NCI-H526 (cell line): Measurements from ENCODE around the gene UQCRC2.
"Not testable (repeated sequence)": the region's sequence is repeated elsewhere in the genome, so short reads cannot be mapped to it uniquely, and the experiment has no call there.

Experiments
- DNase-seq, 2 experiments: peaks; one replicate each; lab custom pipeline; 2025; lab: John Stamatoyannopoulos, UW

UQCRC2 gene

GRCh38 chr16:22010902-22011301 is 57.7 kb downstream of the UQCRC2 start:
- DNase-seq, result no peak

GRCh38 chr16:22012241-22012640 is 59.1 kb downstream of the UQCRC2 start:
- DNase-seq, result no peak

DNA sequence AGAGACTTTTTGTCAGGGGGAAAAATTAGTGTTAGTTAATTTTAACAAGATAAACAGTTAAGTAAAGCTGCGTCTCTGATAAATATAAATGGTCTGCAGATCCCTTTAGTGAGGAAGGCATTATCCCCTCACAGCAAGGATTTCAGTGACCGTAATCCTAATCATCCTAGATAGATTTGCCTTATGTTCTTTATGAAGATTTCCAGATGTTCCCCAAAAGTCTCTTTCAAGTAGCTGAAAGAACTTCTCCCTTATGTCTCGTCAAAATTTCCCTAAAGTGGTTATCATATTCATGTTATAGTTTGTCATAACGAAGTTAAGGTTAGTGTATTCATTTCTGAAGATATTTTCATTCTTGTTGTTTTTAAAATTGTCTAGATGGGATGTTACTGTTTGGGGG is 60.3 kb downstream of the UQCRC2 start:
- DNase-seq, result no peak

GRCh38 chr16:22014271-22014873 is 61.2 kb downstream of the UQCRC2 start:
- DNase-seq, result no peak

DNA sequence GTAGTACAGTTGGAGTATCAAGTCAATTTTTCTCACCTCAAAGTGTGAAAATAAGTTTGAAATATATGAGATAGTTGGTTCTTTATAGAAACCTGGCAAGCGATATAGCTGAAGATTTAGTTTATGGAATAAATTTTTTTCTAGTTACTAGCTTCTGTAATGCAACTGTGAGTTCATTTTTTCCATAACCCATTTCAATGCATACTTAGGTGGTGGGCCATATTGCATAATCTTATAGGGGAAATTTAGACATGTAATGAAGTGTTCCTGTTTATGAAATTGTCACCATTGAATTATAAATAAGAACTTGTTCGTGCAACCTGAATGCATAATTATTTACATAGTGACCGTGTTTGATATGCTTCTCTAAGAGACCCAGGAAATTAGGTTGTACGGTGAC is 63.8 kb downstream of the UQCRC2 start:
- DNase-seq, result no peak

DNA sequence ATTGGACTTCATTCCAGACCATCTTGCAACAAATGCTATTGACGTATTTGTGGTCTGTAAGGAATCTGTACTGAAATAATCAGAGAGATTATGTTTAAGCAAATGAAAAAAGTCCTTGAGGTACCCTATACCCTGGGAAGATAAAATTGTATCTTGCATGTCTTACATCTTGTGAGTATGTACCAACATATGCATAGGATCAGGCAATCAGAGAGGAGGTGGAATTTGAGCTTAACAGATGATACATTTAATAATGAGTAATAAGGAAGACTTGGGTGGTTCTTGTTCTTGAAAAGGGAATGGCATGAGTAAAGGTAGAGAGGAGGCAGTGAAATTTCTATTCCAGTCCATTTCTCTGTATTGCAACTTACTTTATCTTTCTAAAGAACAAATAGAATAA is 65.4 kb downstream of the UQCRC2 start:
- DNase-seq, result no peak

- no peak for DNase-seq
Observed at GRCh38 chr16:22022151-22022550, 69.0 kb downstream of the UQCRC2 start.

DNA sequence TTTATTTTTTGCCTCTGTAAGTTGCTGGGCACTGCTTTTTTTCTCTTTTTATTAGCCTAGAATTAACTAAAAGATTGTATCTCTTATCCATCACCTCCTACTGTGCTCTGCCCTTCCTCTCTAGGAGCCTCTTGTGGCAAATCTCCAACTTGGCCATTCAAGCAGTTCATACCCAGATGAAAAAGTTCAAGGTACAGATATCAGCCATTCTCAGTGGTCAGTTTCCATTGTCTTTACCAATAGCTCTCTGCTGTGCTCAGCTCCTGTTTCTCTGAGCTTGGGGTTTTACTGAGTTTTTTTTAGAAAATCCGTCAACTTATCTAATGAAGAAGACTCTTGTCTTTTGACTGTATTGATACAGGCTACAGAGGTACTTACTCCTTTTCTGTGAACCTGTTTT is 70.3 kb downstream of the UQCRC2 start:
- no peak for DNase-seq

GRCh38 chr16:22024785-22025184 is 71.6 kb downstream of the UQCRC2 start:
- not testable (repeated sequence) for DNase-seq

- DNase-seq, result no peak
Observed at GRCh38 chr16:22027633-22028032, 74.5 kb downstream of the UQCRC2 start.

- DNase-seq, result no peak
Observed at GRCh38 chr16:22029632-22030031, 76.5 kb downstream of the UQCRC2 start.

- DNase-seq, result no peak
Observed at GRCh38 chr16:22030087-22030812, 77.1 kb downstream of the UQCRC2 start.

DNA sequence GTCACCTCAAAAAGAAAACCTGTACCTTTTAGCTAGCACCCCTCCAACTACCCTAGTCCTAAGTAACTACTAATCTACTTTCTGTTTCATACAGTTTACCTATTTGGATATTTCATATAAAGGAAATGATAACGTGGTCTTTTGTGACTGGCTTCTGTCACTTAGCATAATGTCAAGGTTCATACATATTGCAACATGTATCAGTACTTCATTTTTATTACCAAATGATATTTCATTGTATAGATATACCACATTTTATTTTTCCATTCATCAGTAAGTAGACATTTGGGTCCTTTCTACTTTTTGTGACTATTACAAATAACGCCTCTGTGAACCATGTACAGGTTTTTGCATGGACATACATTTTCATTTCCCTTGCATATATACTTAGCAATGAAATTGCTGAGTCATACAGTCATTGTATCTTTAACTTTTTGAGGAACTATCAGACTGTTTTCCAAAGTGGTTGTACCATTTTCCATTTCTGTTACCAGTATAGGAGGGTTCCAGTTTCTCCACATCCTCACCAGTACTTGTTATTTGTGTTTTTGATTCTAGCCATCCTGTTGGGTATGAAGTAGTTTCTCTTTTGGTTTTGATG is 78.4 kb downstream of the UQCRC2 start:
- DNase-seq, result no peak
